CMK (cell line): Measurements from ENCODE around the gene PIEZO2.
"Not testable (repeated sequence)": the region's sequence is repeated elsewhere in the genome, so short reads cannot be mapped to it uniquely, and the experiment has no call there.

Experiments
- DNase-seq: peaks from one replicate; pipeline ENCODE4 v3.0.0-alpha.2; 2010; ENCODE audit warnings: low read depth

Gene PIEZO2

DNA sequence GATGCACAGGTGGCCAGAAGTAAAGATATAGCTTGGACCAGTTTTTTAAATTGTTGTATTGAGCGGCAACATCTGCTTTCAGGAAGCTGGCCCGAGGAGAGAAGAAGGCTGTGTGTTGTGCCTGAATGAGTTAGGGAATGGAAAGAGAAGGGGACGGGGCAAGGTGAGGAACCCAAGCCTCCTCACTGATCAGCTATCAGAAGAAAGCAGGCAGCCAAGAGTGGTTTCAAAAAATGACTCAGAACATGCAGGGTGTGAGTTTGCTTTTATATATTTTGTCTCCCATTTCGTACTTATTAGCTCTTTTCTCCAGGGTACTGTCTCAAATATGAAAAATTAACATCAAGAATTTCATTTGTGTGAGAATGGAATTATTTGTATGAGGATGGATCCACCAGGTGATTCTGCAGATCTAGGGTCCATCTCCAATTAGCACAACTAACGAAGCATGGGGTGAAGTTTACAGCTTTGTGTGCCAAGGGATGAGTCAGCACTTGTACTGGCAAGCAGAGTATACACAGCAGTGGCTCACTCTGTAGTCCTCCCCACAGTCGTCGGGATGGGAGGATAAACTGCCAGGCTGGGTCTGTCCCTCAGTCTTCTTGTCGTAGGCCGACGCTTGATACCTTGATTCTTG lies 175.7 kb downstream of the PIEZO2 start:
- DNase-seq: no peak

DNA sequence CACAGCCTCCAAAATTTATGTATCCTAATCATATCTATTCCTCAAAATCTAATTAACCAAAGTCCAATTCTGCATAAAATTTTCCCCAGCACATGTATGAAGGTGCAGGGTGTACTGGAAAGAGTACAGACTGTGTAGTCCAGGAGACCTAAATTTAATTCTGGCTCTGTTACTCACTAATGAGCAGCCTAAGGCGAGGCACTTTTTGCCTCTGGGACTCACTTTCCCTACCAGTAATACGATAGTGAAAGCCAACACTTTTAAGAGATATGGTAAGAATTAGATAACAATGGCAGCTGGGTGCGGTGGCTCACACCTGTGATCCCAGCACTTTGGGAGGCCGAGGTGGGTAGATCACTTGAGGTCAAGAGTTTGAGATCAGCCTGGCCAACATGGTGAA lies 177.7 kb downstream of the PIEZO2 start:
- no peak for DNase-seq

GRCh38 chr18:10965119-10965518 lies 184.2 kb downstream of the PIEZO2 start:
- DNase-seq: no peak

GRCh38 chr18:10953672-10954071 lies 195.7 kb downstream of the PIEZO2 start:
- no peak for DNase-seq

DNA sequence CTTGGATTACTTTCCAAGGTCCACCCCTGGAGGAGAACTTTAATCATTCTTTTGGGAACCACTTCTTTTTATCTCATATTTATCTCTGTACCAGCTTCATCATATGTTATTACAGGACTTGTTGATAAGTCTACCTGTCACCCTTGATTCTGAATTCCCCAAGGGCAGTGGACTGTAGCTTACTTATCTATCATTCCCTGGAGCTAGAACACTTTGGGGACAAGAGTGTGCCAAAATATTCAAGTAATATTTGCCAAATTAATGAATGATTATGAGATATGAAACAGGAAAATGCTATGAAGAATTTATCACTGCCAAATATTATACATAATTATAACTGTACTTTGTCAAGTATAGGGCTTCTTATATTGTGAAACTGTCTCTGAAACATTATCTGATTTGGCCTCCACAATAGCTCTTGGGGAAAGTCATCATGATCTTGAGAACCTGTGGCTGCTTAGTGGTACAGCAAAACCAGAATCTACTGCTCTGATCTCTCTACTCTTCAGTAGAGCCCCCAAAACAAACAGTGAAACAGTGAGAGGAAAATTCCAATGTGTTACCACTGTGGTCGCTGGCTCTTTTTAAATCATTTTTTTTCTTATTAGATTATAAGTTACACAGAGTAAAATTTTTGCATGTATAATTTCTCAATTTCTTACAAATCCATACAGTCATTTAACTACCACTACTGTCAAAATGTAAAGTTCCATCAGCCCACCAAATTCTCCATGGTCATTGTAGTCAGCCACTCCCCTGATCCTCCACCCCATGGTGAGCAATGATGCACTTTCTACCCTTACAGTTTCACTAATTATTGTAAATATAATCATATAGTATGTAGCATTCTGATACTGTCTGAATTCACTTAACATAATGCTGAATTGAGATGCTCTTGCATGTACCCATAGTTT lies 197.5 kb downstream of the PIEZO2 start:
- no peak for DNase-seq

DNA sequence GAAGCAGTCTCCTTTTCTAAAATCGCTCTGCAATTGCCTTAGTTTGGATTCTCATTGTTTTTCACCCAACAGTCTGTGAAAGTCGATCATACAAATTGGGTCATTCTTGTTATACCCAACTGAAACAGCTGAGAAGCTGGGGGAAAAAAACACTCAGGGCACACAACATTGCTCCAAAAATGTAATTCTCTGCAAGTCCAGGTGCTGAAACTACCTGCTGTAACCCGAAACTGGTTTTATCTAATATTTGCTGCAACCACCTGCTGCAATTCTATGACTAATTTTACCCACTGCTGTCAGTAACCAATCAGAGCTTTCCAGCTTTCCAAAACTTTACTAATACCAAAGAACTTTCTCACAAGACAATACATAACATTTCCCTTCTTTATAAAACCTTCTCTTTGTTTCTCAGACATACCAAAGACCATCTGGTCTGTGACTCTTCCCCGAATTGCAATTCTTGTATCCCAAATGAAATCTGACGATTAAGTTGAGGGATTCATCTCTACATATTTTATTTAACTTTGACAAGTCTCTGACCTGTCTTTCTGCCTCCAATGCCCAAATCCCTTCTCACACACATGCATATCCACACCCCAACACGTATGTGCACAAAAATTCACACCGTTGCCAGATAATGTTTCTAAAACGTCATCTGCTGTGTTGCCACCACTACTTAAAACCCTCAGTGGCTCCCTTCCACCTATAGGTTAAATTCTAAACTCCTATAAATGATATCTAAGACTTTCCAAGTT lies 198.3 kb downstream of the PIEZO2 start:
- DNase-seq: no peak

GRCh38 chr18:10950080-10950875 lies 199.1 kb downstream of the PIEZO2 start:
- DNase-seq: no peak

- no peak for DNase-seq
Measured at GRCh38 chr18:10949655-10950054, 199.7 kb downstream of the PIEZO2 start.

DNA sequence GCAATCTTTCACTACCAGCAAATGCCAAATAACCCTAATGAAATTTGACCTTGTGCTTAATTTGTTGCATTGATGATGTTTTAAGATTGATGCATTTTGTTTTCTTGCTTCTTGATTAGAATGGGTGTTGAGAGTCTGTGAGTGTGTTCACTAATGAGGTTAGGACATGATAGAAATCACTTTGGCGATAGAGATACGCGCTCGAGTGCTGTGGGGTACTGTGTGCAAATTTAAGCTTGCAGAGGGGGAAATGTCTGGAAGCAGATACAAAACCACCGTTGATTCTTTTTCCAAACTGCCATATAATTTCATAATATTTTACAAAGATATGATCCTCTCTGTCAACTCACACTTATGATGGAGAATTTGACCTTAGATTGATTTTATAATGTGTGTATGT lies 200.9 kb downstream of the PIEZO2 start:
- no peak for DNase-seq

GRCh38 chr18:10946058-10946457 lies 203.3 kb downstream of the PIEZO2 start:
- DNase-seq: no peak

DNA sequence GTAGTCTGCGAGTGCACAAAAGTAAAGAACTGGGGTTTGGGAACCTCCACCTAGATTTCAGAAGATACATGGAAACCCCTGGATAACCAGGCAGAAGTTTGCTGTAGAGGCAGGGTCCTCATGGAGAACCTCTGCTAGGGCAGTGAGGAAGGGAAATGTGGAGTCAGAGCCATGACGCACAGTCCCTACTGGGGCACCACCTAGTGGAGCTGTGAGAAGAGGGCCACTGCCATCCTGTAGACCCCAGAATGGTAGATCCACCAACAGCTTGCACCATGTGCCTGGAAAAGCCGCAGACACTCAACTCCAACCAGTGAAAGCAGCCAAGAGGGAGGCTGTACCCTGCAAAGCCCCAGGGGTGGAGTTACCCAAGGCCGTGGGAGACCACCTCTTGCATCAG lies 206.4 kb downstream of the PIEZO2 start:
- DNase-seq: no peak

- no peak for DNase-seq
Measured at GRCh38 chr18:10939822-10940221, 209.5 kb downstream of the PIEZO2 start.

GRCh38 chr18:10937743-10938640 lies 211.4 kb downstream of the PIEZO2 start:
- no peak for DNase-seq

- DNase-seq: no peak
Measured at GRCh38 chr18:10936176-10937053, 213.0 kb downstream of the PIEZO2 start.

DNA sequence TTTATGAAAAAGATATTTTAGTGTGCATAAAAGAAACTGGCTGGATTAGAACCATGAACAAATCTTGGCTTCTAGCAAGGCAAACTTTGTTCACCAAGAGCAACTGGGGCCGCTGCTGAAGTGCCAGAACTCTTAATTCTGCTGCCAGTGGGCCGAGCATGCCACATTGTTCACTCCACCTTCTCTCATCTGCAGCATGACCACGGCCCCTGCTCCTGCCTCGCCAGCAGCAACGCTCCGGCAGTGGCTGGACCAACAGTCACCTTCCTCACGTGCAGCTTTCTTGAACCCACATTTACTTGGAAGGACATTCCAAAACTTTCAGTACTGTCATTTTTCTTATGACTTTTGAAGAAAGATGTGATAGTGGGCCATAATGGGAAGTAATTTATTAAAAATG lies 213.8 kb downstream of the PIEZO2 start:
- no peak for DNase-seq

DNA sequence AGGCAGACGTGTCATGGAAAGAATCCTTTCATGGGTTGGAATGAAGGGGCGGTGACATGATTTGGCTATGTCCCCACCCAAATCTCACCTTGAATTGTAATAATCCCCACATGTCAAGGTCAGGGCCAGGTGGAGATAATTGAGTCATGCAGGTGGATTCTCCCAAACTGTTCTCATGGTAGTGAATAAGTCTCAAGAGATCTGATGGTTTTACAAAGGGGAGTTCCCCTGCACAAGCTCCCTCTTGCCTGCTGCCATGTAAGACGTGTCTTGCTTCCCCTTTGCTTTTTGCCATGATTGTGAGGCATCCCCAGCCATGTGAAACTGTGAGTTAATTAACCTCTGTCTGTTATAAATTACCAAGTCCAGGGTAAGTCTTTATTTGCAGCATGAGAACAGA lies 215.7 kb downstream of the PIEZO2 start:
- DNase-seq: not testable (repeated sequence)

- no peak for DNase-seq
Measured at GRCh38 chr18:10930076-10930475, 219.3 kb downstream of the PIEZO2 start.

GRCh38 chr18:10928772-10929373 lies 220.5 kb downstream of the PIEZO2 start:
- DNase-seq: no peak

DNA sequence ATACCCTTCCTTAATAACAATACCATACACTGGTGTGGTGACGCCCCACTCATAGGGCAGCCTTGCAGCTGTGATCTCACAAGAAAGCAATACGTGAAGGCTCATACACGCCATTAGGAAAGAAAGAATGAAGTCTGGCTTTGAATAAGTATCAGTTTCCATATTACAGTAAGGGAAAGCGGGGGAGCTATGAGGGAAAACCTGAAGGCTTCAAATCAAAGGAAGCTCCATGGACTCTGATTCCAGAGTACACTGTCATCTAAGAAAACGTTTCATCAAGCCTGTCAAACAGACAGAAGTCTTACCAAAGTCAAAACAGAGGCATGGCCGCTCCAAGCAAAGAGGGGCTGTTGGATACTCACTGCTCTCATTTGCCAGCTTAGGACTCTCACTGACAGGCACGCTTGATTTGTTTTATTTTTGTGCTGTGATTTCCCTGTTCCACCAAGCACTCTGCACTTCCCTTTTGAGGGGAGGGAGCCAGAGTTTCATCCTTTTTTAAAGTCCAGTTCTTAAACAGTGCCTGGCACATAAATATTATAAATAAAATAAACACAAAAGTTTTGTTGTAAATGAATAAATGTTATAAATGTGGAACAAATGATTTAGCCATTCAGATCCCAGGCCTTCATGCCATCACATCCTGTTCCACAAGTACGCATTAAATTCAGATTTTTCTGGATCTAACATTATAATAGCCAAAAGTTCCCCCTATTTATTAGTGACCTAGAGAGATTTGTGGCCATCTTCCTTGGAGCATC lies 221.2 kb downstream of the PIEZO2 start:
- DNase-seq: no peak
